Colonic mucosa (tissue), 4 donors: ENCODE measurements around the gene SOD3. TPM values are rescaled to one million over a fixed set of nuclear protein-coding genes. Genes with fewer than 3 reads are reported as not detected.

Source experiments
- DNase-seq: peaks from one replicate; pipeline ENCODE4 v3.0.0-alpha.2; 2020
- H3K27ac ChIP-seq: fragments of 200-600 bp; one replicate; pipeline ENCODE4 v1.8.0; 2021
- H3K27me3 ChIP-seq: fragments of 200-600 bp; one replicate; pipeline ENCODE4 v1.8.0; 2021
- H3K36me3 ChIP-seq: fragments of 200-600 bp; one replicate; pipeline ENCODE4 v1.8.0; 2021
- H3K4me1 ChIP-seq: fragments of 200-600 bp; one replicate; pipeline ENCODE4 v1.8.0; 2021; ENCODE audit warnings: mild to moderate bottlenecking
- H3K4me3 ChIP-seq: fragments of 200-600 bp; one replicate; pipeline ENCODE4 v1.8.0; 2021
- H3K9ac ChIP-seq, 2 donors: one replicate each; pipeline ENCODE4 v1.7.0; 2013; ENCODE audit warnings: control low read depth in 2 of 2, low read depth in 2 of 2, low read length in 2 of 2
- H3K9me3 ChIP-seq: fragments of 200-600 bp; one replicate; pipeline ENCODE4 v1.8.0; 2021
- CTCF ChIP-seq: fragments of 200-600 bp; IDR thresholded peaks from one replicate; pipeline ENCODE4 v1.8.0; 2022; ENCODE audit warnings: antibody characterized with exemption, mild to moderate bottlenecking
- intact Hi-C: fragments of 100-400 bp; cut with DNase I; formaldehyde crosslinking; loops from one replicate; pipeline ENCODE4 v1.14.1; 2022
- total RNA-seq, 2 donors: library from RNA; stranded (reverse); fragmentation: NEBNext Ultra II Directional in 1 of 2; extraction: Animal tissue kit (Norgen Biotek cat#: 25700) in 1 of 2; gene quantifications; one replicate each; pipeline ENCODE4 v1.2.1, GENCODE V29; 2021
- donor health status: healthy.
- donor health status: DM: no; HTN: no; CAD: no.
- donor health status: DM: no; HTN: no; CAD: no.

The SOD3 gene
- total RNA-seq, 2 donors from 2014 or later, result 22.3 to 35.8 TPM

DNA sequence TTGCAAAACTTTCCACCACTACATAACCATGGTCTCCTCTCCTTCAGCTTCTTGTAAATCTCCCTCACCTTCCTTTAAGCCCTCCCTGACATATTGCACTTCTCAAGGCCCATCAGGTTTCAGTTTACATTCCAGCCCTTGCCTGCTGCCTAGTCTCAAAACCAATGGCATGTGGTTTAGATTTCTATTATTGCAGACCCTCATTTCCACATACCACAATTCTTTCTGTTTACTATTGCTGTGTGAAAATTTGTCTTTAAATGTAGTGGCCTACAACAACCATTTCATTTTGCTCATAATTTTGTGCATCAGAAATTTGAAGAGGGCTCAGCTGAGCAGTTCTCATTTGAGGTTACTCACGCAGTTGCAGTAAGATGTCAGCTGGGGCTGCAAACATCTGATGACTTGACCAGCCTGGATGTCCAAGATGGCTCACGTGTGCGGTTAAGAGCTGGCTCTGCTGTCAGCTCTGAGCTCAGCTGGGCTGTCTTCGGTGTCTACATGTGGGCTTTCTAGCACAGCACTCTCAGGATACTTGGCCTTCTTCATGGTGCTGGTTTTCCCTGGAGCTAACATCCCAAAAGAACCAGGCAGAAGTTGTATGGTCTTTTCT, 29.9 kb upstream of the SOD3 start:
- Histone ChIP-seq H3K36me3 (no peaks in the 10 kb centered on the region), H3K4me3 (no peak overlapping the region), H3K9ac (no peak overlapping the region), H3K4me1 (no peaks in the 10 kb centered on the region), H3K27ac (no peak overlapping the region), H3K9me3 (no peaks in the 10 kb centered on the region), H3K27me3 (no peaks in the 10 kb centered on the region)
- intact Hi-C loops, result no loop called here
- no peak for DNase-seq
- TF ChIP-seq CTCF, result no peak

DNA sequence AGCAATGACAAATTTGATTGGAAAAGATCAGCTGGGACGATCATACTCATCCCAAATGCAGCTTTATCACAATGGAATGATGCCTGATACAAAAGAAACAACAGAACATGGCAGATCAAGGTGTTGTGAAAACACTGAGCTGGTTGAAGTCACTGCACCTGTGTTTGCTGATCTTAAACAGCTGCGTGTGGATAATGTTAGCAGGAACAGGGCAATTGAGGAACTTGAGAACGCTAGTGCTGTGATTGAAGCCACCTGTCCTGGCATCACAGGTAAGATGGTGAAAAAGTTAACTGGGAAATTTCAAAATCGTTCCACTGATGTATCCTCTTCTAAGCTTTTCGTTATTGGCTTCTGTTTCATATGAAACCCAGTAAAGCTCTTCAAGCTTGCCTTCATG, 27.4 kb upstream of the SOD3 start:
- H3K27me3 ChIP-seq, result no peaks in the 10 kb centered on the region
- TF ChIP-seq CTCF, result no peak
- no peak for DNase-seq
- intact Hi-C loops, result no loop called here
- H3K36me3 ChIP-seq, result no peaks in the 10 kb centered on the region
- no peak overlapping the region for H3K27ac ChIP-seq
- no peak overlapping the region for H3K4me3 ChIP-seq
- no peak overlapping the region for H3K9ac ChIP-seq
- H3K9me3 ChIP-seq, result no peaks in the 10 kb centered on the region
- H3K4me1 ChIP-seq, result no peaks in the 10 kb centered on the region

DNA sequence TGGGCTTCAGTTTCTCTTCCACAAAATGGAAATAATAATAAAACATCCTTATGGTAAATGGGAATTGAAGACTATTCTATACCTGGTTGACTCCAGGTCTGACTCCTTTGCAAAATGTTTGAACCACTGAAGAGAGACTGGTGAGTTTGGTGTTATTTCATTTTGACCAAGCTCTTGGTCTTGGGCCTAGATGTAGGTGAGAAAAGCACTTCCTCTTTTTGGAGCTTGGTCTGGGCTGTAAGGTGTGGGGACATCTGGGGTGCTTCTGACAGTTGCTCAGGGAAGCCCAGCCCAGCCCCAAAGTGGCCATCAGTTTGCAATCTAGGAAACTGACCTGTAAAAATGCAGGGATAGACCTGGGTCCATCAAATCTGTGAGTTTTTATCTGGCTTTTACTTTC, 26.8 kb upstream of the SOD3 start:
- Histone ChIP-seq H3K4me3 (no peak overlapping the region), H3K9ac (no peak overlapping the region), H3K4me1 (no peaks in the 10 kb centered on the region), H3K9me3 (no peaks in the 10 kb centered on the region), H3K27ac (no peak overlapping the region), H3K36me3 (no peaks in the 10 kb centered on the region), H3K27me3 (no peaks in the 10 kb centered on the region)
- TF ChIP-seq CTCF, result no peak
- intact Hi-C loops, result no loop called here
- DNase-seq, result no peak

GRCh38 chr4:24769571-24769970, 25.8 kb upstream of the SOD3 start:
- no peak overlapping the region for H3K4me3 ChIP-seq
- no peaks in the 10 kb centered on the region for H3K4me1 ChIP-seq
- no peaks in the 10 kb centered on the region for H3K36me3 ChIP-seq
- H3K27ac ChIP-seq, result no peak overlapping the region
- TF ChIP-seq CTCF, result no peak
- H3K27me3 ChIP-seq, result no peaks in the 10 kb centered on the region
- no peaks in the 10 kb centered on the region for H3K9me3 ChIP-seq
- DNase-seq, result no peak
- H3K9ac ChIP-seq, result no peak overlapping the region
- intact Hi-C loops, result no loop called here

DNA sequence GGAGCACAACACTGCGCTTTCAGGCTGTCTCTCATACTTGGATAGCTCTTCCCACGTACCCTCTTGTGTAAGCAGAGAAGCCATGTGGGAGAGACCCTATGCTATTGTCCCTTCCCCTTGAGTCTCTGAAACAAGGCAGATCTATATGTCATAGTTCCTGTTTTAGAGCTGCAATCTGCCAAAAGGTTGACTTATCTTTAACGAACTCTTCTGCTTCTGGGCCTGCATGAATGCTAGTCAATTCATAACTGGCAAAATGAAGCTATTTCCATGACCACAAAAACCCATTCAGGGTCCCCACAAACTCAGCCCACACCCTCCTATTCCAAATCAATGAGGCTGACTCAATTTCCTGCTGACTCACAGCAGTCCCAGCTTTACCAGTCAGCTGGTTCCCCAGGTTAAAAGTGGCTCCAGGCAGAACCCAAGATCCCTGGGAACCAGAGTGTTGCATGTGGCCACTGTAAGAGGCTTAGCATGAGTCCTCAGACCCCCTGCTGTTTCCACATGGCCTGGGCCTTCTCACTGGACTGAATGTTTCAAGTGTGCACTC, 25.3 kb upstream of the SOD3 start:
- intact Hi-C loops, result no loop called here
- H3K9ac ChIP-seq, result no peak overlapping the region

More for the DNA sequence above, 25.3 kb upstream of the SOD3 start:
- Histone ChIP-seq H3K27ac (no peak overlapping the region), H3K36me3 (no peaks in the 10 kb centered on the region), H3K9me3 (no peaks in the 10 kb centered on the region), H3K4me3 (no peak overlapping the region), H3K4me1 (no peaks in the 10 kb centered on the region), H3K27me3 (no peaks in the 10 kb centered on the region)
- no peak for DNase-seq
- no peak for TF ChIP-seq CTCF
